HG02970 (cell line): ENCODE measurements around the gene TRIM14.
A peak's percentile ranks its signal among the peaks of the same experiment; 100 is the strongest.
"Not testable (repeated sequence)": the region's sequence is repeated elsewhere in the genome, so short reads cannot be mapped to it uniquely, and the experiment has no call there.

Experiments used
- ATAC-seq: cut with Tn5 transposase; IDR thresholded peaks from one replicate; pipeline ENCODE4 v1.9.1; 2021; ENCODE audit warnings: mild to moderate bottlenecking, moderate library complexity, moderate number of reproducible peaks; ENCODE audit not compliant: unreplicated experiment, low FRiP score

The TRIM14 gene

DNA sequence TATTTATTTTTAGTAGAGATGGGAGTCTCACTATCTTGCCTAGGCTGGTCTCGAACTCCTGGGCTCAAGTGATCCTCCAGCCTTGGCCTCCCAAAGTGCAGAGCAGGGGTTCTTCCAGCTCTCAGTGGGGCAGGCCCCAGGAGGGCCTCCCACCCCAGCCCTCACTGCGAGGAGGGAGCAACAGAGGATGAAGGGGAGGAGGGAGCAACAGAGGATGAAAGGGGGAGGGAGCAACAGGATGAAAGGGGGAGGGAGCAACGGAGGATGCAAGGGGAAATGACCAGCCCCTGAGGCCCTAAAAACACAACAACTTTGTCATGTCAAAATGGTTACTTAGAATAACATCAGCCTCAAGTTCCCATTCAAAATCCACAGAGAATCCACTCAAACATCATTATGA is 10.0 kb downstream of the TRIM14 start:
- ATAC-seq, result no peak

- ATAC-seq, result no peak
Observed at GRCh38 chr9:98108531-98109031, 10.4 kb downstream of the TRIM14 start.

GRCh38 chr9:98107926-98108325 is 11.1 kb downstream of the TRIM14 start:
- ATAC-seq, result no peak

- no peak for ATAC-seq
Observed at GRCh38 chr9:98105006-98105405, 14.0 kb downstream of the TRIM14 start.

DNA sequence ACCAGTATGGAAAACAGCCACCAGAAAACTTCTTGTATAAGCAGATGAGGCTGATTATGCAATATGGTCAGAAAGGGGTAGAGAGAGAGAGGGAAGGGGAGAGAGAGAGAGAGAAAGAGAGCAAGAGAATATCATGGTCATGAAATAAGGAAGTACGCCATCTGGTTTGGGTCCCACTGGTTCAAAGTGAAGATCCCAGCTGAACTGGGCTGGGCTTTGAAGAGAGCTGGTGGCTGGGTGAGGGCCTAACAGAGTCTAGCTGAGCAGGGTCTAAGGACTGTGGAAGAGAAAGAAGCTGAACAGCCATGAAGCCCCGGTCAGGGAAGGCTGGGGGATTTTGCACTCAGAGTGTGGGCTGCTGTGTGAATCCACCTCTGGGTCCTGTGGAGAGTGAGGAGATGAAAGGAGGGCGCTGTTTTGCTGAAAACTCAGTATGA is 14.6 kb downstream of the TRIM14 start:
- no peak for ATAC-seq

- ATAC-seq, result peak; percentile 87
Observed at GRCh38 chr9:98101868-98102273, 17.2 kb downstream of the TRIM14 start.

GRCh38 chr9:98101416-98101815 is 17.6 kb downstream of the TRIM14 start:
- ATAC-seq, result no peak

GRCh38 chr9:98100456-98100855 is 18.6 kb downstream of the TRIM14 start:
- ATAC-seq, result no peak

- no peak for ATAC-seq
Observed at GRCh38 chr9:98099898-98100297, 19.1 kb downstream of the TRIM14 start.

DNA sequence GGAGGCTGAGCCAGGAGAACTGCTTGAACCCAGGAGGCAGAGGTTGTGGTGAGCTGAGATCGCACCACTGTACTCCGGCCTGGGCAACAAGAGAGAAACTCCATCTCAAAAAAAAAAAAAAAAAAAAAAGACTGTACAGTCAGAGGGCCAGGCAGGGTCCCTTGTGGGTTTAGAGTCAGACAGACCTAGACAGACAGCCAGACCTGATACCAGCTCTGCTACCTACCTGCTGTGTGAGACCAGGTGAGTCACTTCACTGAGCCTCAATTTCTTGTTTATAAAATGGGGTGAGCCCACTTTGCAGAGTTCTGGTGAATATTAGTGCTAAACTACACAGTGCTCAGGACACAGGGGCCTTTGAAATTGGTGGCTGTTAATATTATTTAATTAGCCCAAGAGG is 19.7 kb downstream of the TRIM14 start:
- ATAC-seq, result no peak

- no peak for ATAC-seq
Observed at GRCh38 chr9:98097836-98098235, 21.2 kb downstream of the TRIM14 start.

DNA sequence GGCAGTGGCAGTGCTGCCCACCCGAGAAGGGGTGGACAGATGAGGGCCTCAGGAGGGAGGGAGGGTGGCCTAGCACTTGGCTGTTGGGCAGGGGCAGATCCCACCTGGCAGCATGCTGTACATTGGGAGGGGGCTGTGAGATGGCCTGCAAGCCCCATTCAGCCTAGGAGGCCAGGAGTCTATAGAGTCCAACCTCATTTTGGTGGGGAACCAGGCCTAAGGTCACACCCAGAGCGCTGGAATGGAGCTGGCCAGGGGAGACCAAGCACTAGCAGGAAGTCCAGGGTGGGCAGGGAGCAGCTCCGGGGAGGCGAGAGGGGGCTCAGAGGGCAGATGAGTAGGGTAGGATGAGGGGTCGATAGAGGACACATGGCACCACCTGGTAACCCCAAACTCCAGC is 22.9 kb downstream of the TRIM14 start:
- ATAC-seq, result no peak

DNA sequence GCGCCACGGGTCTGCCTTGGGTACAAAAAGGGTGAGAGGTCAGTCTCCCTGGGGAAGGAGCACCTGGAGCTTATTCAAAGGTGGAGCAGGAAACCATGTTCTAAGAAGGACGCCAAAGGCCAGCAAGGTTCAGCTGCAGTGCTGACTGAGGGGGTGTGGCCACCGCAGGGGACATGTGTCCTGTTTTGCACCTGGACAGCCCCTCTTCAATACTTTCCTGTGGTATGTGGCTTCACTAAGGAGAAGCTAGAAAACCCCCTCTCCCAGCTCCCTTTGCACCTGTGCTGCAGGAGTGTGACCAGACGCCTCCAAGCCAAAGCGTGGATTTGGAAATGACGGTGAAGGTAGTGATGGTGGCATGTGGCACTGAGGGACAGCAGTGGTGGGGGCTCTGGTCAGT is 23.6 kb downstream of the TRIM14 start:
- no peak for ATAC-seq

GRCh38 chr9:98094851-98095250 is 24.2 kb downstream of the TRIM14 start:
- ATAC-seq, result no peak

DNA sequence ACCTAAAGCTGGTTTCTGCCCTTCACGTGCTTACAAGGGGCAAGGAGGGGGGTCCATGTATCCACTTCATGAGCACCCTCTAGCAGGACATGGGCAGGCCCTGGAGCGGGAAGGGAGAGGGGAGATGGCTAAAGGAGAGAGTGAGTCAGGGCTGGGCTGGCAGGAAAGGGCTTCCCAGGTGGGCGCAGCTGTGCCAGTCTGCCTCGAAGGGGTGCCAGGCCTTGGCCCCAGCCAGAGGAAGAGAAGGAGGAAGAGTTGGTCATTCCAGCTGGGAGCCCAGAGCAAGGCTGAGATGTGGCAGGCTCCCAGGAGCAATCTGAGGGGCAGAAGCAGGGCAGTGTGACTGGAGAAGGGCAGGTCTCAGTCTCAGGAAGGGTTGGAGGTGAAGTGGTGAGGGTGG is 24.7 kb downstream of the TRIM14 start:
- no peak for ATAC-seq

DNA sequence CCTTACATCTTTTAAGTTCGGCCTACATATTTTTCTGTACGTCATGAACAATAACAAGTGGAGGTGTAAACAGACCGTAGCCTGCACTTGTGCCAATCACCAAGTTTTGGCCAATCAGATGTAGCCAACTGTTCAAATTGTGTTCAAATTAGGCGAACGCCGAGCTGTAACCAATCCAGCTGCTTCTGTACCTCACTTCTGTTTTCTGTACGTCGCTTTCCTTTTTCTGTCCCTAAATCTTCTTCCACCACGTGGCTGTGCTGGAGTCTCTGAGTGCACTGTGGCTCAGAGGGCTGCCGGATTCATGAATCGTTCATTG is 26.4 kb downstream of the TRIM14 start:
- ATAC-seq, result no peak

GRCh38 chr9:98091735-98092612 is 27.0 kb downstream of the TRIM14 start:
- ATAC-seq, result no peak

GRCh38 chr9:98090674-98091073 is 28.3 kb downstream of the TRIM14 start:
- ATAC-seq, result not testable (repeated sequence)

- no peak for ATAC-seq
Observed at GRCh38 chr9:98087420-98088354, 31.3 kb downstream of the TRIM14 start.

DNA sequence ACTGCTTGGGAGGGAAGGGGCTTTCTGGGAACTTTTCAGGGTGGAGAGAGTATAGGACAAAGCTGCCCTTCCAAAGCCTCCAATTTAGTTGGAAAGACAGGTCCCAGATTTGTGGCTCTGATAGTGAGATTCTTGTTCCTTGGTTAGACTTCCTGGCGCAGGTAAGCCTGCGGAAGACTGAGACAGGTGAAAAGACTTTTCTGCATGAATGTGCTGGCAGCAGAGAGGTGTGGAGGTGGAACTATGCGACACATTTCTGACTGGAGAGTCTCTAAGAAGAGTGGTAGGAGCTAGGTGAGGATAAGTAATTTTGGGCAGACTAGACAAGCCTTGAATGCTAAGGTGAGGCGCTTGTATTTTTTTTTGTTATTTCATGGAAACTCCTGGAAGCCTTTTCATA is 32.6 kb downstream of the TRIM14 start:
- no peak for ATAC-seq

GRCh38 chr9:98085944-98086343 is 33.1 kb downstream of the TRIM14 start:
- ATAC-seq, result no peak
